TTC549 (cell line): ENCODE data around the gene PAAF1.
A peak's percentile ranks its signal among the peaks of the same experiment; 100 is the strongest.
"Not testable (repeated sequence)": the region's sequence is repeated elsewhere in the genome, so short reads cannot be mapped to it uniquely, and the experiment has no call there.

ENCODE experiments used
- FAIRE-seq: peaks from 2 replicates; lab custom pipeline; 2012; peaks lifted over from hg19 to GRCh38; lab: Jason Lieb, UNC

Gene PAAF1, protein sequence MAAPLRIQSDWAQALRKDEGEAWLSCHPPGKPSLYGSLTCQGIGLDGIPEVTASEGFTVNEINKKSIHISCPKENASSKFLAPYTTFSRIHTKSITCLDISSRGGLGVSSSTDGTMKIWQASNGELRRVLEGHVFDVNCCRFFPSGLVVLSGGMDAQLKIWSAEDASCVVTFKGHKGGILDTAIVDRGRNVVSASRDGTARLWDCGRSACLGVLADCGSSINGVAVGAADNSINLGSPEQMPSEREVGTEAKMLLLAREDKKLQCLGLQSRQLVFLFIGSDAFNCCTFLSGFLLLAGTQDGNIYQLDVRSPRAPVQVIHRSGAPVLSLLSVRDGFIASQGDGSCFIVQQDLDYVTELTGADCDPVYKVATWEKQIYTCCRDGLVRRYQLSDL

DNA sequence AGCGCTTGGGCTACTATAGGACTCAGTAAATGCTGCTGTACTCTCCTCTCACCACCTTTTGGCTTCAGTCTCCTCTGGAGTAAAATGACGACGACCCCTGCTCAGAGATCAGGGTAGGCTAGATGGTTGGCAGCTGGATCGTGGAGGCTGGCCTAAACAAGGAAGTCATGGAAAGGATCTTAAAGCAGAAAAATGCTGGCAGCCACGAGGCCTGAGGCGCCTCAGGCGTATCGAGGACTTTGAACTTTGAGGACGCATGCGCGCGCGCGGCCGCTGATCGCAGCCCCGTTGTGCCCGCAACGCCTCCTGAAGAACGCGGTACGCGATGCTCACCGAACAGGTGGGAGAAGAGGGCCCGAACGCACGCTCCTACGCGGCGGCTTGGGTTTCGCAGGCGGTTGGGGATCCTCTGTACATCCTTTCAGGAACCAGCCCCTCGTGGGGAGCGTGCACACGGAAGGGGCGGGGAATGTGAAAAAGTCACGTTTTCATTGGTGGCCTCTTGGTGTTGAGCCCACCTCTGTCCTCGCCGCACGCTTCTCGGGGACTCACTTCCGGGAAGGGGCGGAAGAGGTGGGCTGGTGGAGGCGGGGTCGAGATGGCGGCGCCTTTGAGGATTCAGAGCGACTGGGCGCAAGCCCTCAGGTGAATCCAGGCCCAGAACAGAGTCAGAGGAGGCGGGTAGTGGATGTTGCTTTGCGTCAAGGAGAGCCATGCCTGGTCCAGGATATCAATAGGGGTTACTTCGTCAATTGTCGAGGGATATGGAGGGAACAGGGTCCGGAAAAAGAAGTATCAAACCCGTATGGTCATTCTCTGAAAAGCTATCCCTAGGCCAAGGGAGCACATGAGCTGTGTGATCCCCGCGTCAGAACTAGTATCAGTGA, at the start of gene PAAF1, which contains the start of gene COA4:
Gene PAAF1 (plus strand): TSS at position 576 of the 887 bp plus-strand sequence. CDS start 23 bp downstream, at position 599.
Gene COA4 (minus strand): TSS at position 423 of the 887 bp plus-strand sequence. CDS start 3,468 bp downstream, outside the sequence.
- FAIRE-seq = peak; percentile 52

DNA sequence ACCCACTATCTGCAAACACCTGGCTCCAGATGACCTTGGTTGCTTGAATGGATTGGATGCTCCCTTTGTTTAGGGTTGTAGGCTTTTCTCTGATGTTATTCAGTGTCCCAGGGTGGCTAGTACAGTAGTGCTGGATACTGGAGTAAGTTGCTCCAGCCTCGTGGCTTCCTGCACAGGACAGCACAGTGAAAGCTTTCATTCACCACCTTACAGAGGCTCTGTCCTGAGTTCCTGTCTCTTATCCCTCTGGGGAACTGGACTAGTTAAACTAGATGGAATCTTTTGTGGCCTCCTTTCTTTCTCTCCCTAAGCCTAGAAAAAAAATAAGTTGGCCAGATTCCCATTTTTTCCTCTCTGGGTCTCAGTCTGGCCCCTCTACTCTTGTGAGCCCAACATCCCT, 46.5 kb upstream of the PAAF1 start:
- FAIRE-seq = no peak

DNA sequence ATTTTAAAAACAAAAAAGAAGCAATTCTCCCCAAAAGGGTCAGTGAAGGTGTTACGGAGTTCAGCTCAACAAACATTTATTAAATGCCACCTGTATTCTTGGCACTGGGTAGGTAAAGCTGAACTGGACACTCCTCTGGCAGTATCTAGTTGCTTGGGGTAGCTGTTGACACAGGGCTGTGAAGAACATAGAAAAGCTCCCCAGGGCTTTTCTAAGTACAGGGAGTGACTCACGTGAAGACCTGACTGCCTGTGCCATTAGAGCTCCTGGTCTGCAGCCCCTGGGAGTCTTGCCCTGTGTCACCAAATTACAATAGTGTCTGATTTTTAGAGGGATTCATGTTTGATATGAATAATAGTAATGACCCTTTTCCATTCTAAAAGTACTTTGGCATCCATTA, 43.7 kb upstream of the PAAF1 start:
- FAIRE-seq = no peak

DNA sequence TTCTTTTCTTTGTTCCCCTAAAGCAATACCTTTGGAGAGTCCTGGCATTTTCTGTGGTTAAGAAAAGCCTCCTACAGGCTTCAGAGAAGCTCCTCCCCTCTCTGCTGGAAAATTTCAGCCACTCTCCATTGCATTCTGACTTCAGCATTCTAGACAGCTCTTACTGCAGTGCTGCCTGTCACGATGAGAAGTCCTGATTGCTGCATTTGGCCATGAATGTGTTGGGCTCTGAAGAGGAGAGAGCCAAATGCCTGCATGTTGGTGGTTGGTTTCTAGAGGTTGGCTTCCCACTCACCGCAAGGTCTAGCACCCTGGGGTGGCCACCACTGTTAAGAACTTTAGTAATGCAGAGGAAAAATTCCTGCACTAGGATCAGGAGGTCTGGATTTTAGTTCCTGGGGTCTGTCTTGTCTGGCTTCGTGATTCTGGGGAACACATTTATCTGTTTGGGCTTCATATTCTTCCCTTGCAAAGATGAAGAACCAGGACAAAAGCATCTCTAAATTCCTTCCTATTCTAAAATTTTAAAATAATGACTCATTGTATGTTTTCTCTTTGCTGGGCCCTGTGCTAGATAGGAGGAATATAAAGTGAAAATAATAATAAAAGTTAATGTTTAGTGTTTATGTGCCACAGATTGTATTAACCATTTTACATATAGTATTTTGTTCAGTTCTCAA, 38.2 kb upstream of the PAAF1 start:
- FAIRE-seq = no peak

DNA sequence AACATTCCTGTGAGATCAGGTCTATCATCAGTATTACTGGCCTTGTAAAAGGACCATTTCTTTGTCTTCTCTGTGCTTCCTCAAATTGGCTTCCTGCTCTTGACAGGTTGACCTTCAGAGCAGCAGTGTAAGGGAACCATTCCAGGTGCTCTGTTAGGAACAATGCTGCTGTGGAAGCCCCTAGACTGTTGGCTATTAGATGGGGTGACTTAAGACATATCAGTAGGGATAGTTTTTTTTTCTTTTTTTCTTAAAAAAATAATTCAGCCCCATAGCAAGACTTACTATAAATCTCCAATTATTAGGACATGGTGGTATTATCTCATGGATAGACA, 37.7 kb upstream of the PAAF1 start:
- FAIRE-seq = no peak

DNA sequence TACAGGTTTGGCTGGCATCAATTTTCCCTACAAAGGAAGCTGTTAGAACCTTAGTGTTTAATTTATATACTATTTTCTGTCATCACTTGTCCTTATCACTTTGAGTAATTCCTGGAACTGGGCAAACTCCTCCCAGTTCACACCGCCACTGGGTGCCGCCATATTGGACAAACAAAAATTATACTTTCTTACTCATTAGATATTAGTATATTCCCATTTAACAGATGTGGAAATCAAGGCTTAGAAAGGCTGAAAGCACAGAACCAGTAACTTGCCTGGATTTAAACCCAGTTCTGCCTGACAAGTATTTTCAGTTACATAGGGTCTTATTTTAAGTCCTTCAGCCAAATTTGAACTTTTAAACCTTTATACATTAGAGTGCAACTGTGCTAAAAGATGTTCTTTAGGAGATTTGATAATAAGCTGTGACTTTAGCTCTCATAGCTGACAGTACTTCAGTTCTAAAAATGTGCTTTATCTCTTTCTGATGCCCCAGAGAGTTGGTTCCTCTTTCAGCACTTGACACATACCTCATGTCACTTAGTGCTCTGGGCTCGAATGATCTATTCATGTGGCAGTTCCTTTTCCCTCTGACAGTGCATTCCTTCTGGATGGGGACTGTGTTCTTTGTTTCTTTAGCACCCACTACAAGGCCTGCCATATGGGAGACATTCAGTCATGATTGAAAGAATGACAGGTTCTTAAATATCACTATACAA, 25.6 kb upstream of the PAAF1 start:
- FAIRE-seq = no peak

DNA sequence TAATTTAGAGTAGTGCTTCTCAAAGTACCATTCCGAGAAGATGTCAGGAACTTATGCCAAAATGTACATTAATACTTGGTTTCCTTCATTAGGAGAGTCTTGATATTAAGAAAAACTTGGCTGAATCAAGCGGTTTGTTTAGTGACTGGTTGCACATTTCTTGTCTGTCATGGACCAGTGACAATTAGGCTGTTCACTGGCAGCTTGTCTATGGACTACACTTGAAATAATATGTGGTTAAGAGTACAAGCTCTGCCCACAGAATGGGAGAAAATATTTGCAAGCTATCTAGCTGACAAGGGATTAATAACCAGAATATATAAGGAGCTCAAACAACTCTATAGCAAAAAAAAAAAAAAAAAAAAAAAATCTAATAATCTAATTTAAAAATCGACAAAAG, 24.8 kb upstream of the PAAF1 start:
- FAIRE-seq = no peak

DNA sequence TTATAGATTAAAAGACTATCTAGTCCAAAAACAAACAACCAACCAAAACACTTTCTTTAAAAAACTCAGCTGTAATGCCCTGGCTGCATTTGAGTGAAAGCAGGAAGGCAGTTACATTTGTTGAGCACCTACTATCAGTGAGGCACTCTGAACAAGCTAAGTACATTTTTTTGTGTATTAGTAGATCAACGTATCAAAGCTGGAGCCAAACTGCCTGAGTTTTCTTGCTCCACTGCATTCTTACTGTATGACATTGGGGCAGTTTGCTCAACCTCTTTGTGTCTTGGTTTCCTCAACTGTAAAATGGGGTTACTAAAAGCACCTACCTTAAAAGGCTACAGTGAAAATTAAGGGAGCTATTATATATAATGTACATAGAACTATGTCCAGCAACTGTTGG, 22.1 kb upstream of the PAAF1 start:
- no peak for FAIRE-seq

DNA sequence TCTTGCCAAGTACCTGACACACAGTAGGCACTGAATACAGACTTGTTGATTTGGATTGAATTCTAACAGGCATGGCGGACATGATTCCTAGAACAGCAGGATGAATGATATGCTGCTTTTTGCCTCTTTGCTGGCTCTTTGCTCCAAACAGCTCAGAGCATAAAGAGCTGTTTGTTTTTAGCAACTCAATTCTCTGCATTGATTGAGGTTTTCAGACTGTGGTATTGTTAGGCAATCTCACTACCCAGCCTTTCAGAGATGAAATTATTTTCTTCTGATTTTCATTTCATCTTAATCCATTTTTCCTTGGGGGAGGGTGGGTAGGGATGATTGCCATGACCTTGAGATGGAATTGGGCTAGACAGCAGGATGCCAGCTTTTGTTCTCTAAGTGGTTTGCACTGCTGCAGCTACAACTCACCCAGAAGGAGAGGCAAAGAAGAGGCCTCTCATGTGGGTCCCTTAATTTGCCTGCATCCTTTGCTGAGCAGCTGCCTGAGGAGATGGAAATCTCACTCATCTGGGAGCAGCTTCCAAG, 20.7 kb upstream of the PAAF1 start:
- no peak for FAIRE-seq

DNA sequence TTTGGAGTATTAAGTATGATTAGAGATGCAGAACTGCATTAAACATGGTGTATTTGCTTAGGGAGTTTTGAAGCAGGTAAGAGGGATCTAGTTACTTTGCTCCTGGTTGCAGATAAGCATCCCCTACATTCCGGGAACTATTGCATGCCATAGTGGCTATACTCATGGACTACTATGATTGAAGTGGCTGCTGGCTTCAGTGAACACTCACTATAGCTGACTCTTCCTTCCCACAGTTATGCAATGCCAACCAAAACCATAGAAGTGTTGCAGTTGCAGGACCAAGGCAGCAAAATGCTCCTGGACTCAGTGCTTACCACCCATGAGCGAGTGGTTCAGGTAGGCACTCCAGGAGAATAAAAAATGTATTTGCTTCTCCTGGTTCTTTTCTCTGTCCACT, 17.1 kb upstream of the PAAF1 start:
- FAIRE-seq = no peak

DNA sequence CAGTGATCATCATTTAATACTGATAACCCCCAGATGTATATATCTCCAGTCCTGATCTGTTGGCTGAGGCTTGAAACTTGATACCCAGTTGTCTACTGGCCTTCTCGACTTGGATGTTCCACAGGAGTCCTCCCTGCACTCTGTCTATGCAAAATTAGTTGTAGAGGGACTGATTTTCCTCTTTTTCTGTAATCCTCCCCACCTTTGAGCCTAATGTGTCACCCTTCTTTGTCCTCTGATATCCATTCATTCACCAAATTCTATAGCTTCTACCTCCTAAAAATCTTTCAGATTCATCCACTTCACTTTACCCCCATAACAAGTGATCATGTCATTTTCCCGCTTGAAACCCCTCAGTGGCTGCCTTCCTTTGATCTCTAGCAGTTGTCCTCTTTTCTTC, 16.6 kb upstream of the PAAF1 start:
- no peak for FAIRE-seq

DNA sequence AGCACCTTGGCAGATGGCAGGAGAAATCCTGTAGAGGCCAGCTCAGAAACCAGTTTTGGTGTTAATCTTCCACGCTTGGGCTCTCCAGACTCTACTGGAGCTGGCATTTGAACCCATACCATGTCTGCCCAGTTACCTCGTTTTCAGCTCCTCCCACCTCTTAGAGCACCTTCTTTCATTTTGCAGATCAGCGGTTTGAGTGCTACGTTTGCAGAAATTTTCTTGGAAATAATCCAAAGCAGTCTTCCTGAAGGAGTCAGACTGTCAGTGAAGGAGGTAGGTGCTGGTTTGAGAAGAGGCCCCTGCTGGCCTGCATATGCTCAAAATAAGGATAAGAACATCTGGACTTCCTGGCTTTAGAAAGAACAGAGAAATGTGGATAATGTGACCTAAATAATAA, 13.8 kb upstream of the PAAF1 start:
- no peak for FAIRE-seq

DNA sequence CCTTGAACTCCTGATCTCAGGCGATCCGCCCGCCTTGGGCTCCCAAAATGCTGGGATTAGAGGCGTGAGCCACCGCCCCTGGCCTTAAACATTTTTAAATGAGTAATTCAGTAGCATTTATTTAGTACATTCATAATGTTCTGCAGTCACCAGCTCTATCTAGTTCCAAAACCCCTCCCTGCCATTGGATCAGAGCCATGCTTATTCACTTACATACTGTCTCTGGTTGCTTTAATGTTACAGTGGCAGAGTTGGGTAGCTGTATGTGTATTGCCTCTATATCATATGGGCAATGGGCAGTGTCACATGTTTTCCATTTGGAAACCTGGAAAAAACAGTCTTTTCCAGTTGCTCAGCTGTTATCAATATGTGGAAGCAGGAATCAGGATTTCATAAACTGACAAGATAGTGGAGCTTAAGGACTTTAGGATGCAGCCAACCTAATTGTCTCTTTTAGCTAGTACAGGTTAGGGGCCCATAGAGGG, 10.7 kb upstream of the PAAF1 start:
- FAIRE-seq = no peak

DNA sequence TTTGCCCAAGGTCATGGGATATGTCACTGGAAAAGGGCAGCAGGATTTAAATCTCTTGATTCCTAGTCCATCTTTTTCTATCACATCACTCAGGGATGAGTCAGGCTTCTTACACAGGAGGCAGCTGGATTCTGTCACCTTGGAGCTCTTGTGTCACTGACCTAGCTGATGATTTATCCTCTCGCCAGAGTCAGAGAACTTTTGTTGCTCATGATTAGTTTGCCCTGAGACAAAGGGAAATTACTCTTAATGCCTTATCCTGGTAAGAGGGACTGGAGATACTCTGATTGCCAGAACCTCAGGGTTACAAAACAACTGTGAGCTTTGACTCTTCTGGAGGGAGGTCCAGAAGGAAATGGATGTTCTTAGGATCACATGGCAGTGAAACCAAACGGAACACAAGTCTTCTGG, 10.2 kb upstream of the PAAF1 start:
- no peak for FAIRE-seq

DNA sequence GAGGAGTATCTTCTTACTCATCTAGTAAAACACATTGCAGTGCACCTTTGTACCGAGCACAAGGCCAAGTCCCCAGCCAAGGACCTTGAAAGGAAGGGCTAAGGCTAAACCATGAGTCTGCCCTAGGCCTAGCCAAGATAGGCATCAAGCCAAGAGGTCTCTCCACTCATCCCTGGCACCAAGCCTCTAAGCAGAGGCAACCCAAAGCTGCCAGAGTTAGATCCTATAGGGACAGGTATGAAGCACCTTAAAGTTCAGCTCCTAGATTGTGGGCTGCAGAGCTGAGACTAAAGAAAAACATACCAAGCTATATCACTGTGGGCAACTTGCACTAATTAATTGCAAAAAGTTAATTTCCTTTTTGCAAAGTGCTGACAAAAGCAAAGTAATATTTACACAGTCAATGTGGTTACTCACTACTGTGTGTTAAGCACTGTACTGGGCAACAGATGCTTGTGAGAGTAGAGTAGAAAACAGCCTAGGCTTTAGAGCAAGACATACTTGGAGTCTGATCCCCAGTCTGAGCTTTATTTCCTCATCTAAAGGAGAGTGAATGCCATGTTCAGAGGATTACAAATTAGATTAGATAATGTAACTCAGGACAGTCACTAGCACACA, 7.4 kb upstream of the PAAF1 start:
- no peak for FAIRE-seq

DNA sequence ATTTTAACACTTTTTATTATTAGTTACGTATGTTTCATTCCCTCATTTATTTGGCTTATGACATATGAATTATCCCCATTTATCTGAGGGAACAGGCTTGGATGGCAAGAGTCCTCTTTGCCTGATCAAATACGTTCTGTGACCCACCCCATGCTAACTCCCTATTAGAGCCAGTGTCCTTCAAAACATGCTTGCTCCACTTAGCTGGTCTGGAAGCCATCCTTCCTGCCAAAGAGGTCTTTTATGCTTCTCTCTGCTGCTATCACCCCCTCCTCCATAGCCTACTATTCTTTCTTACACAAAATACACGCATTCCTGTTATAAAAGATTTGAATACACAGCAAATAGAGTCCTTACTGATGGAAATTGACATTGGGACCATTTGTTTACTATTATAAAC, 6.5 kb upstream of the PAAF1 start:
- no peak for FAIRE-seq

DNA sequence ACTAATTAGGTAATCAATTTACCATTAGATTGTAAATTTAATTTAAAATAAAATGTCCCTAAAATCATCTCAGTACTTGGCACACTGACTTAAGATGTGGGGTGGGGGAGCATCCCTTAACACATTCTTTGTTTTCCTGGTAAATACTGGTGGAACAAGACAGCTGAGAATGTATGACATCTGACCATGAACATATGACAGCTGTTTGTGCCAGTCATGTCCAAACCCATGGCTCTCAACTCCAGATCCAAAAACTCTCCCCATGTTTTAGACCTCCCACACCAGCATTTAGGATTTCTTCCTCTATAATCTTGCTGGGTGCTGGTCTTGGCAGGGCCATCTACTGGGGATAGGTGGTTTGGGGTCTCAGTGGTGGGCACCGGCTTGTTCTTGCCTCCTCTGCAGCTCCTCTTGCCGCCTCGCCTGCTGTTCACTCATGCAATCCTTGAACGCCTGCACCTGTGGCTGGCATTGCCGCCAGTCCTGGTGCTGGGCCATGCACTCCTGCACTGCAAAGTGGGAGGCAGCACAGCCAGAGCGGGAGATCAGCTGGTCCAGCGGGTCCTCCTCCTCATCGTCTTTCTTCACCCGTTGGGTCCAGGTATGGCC, 3.9 kb upstream of the PAAF1 start:
- FAIRE-seq = no peak

DNA sequence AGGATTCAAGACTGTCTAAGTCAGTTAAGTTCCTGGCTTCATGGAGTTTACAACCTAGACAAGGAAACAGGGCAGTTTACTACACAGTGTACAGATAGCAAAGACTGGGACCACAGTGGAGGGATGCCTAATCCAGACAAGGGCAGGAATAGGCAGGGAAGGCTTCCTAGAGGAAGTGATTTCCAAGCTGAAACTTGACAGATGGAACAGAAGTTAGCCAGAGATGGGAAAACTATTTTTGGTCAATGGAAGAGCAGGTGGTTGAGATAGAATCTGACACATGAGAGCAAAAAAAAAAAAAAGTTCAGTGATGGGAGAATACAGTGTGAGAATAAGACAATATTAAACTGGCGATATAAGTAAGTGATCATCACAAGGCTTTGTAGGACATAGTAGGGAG, 1.4 kb upstream of the PAAF1 start:
- no peak for FAIRE-seq

DNA sequence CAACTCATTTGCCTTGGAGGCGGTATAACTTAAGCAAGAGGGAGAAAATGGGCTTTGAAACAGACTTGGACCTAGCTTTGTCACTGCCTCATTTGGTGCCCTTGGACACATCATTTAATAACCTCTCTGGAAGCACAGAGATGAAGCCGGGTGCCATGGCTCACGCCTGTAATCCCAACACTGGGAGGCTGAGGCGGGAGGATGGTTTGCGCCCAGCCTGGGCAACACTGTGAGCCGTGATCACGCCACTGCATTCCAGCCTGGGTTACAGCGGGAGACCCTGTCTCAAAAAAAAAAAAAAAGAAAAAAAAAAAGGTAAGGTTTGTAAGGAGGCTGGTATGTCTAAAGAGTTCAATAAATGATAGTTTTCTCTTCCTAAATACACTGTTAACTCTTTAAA, 959 bp upstream of the PAAF1 start:
- no peak for FAIRE-seq

DNA sequence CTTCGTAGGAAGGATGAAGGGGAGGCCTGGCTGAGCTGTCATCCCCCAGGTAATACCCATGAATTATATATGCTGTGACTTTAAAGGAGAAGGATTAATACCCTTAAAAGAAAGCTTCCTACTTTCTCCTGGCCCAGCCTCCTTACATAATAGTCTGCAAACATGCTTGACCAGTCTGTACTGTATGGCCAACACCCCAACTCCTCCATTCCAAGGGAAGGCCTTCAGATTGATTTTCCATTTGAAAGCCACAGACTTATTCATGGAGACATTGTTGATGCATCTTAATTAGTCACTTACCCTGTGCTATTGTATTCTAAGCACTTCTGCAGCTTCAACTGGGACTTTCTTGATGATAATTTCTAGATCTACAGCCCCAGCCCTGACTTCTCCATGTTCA, 2.0 kb downstream of the PAAF1 start:
- FAIRE-seq = no peak

DNA sequence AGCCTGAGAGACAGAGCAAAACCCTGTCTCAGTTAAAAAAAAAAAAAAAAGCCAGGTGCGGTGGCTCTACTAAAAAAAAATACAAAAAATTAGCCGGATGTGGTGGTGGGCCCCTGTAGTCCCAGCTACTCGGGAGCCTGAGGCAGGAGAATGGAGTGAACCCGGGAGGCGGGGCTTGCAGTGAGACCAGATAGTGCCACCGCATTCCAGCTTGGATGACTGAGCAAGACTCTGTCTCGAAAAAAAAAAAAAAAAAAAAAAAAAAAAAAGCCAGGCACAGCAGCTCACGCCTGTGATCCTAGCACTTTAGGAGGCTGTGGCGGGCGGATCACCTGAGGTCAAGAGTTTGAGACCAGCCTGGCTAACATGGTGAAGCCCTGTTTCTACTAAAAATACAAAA, 3.6 kb downstream of the PAAF1 start:
- FAIRE-seq = not testable (repeated sequence)
